HCT116 (cell line): ENCODE measurements around the gene CRYGD. TPM values are rescaled to one million over a fixed set of nuclear protein-coding genes. Genes with fewer than 3 reads are reported as not detected.

Experiments used
- ATAC-seq: fragments of 200-7000 bp; cut with Tn5 transposase; 2 replicates; pipeline ENCODE4 v1.9.1; 2020; ENCODE audit warnings: mild to moderate bottlenecking, moderate library complexity
- BruUV-seq: library from RNA; stranded (reverse); fragments of 400-500 nt; replicated peaks from 2 replicates; lab custom pipeline; 2021; lab: Mats Ljungman, UMichigan
- CTCF ChIA-PET: fragments of 300-600 bp; sonication (Branson Sonifier 250); formaldehyde crosslinking; loops from one replicate; lab custom pipeline; 2021; ENCODE audit warnings: antibody characterized with exemption; lab: Charles Lee
- POLR2A ChIA-PET: fragments of 300-600, 350-600 bp; sonication (Branson Sonifier 250); formaldehyde crosslinking; loops from one replicate; lab custom pipeline; 2021; ENCODE audit warnings: antibody characterized with exemption; lab: Charles Lee
- RAD21 ChIA-PET, 2 experiments: fragments of 300-600 bp; sonication (Branson Sonifier 250); formaldehyde crosslinking; loops; one replicate each; lab custom pipeline; 2023; ENCODE audit warnings: low total read pairs in 2 of 2; ENCODE audit not compliant: uncharacterized antibody in 2 of 2, unreplicated experiment in 2 of 2, low non-redundant PET in 1 of 2; lab: Charles Lee
- DNase-seq: peaks from one replicate; pipeline ENCODE4 v3.0.0-alpha.2; 2010; ENCODE audit warnings: low read depth, low spot score
- H2AFZ ChIP-seq: fragments of 200-600 bp; shearing (Covaris generic), sonication (generic); 2 replicates; pipeline ENCODE4 v1.6.1; 2017; ENCODE audit warnings: low read depth, mixed run types, mixed read lengths, antibody characterized with exemption, low read length; ENCODE audit not compliant: poor library complexity, severe bottlenecking
- H3K27ac ChIP-seq: 2 replicates; pipeline ENCODE4 v1.5.1; 2012; ENCODE audit warnings: low read depth, low read length
- H3K27me3 ChIP-seq: fragments of 200-600 bp; sonication (generic); 2 replicates; pipeline ENCODE4 v1.6.1; 2016; ENCODE audit warnings: mixed run types, low read length, mixed read lengths; ENCODE audit not compliant: insufficient read depth
- H3K36me3 ChIP-seq, 2 experiments: fragments of 200-500 bp in 1 of 2; fragments of 200-600 bp in 1 of 2; sonication (Bioruptor generic) in 1 of 2; sonication (generic) in 1 of 2; 2 replicates each; pipeline versions ENCODE4 v1.5.1 to v1.6.1; 2014 to 2016; ENCODE audit warnings: low read length in 2 of 2, inconsistent platforms in 1 of 2, mixed read lengths in 1 of 2, mixed run types in 1 of 2; ENCODE audit not compliant: insufficient read depth in 2 of 2, control insufficient read depth in 1 of 2
- H3K4me1 ChIP-seq, 2 experiments: fragments of 200-600 bp in 1 of 2; sonication (generic) in 1 of 2; 2 replicates each; pipeline versions ENCODE4 v1.5.1 to v1.6.1; 2012 to 2017; ENCODE audit warnings: low read length in 2 of 2, inconsistent platforms in 1 of 2, mild to moderate bottlenecking in 1 of 2, mixed read lengths in 1 of 2, mixed run types in 1 of 2, moderate library complexity in 1 of 2; ENCODE audit not compliant: insufficient read depth in 2 of 2, control insufficient read depth in 1 of 2
- H3K4me2 ChIP-seq: fragments of 200-600 bp; sonication (generic); 2 replicates; pipeline ENCODE4 v1.6.1; 2017; ENCODE audit warnings: mixed run types, low read length, mixed read lengths
- H3K4me3 ChIP-seq, 2 experiments: fragments of 200-600 bp in 1 of 2; sonication (generic) in 1 of 2; replicated peaks in 1 of 2; 2 replicates each; pipeline ENCODE4 v1.5.1; 2011 to 2016; ENCODE audit warnings: low read length in 2 of 2, control low read depth in 1 of 2, low read depth in 1 of 2, mild to moderate bottlenecking in 1 of 2, mixed read lengths in 1 of 2, mixed run types in 1 of 2
- H3K79me2 ChIP-seq: fragments of 200-600 bp; sonication (generic); 2 replicates; pipeline ENCODE4 v1.6.1; 2017; ENCODE audit warnings: mild to moderate bottlenecking, mixed run types, low read length, moderate library complexity, mixed read lengths; ENCODE audit not compliant: insufficient read depth
- H3K9ac ChIP-seq: fragments of 200-600 bp; sonication (generic); 2 replicates; pipeline ENCODE4 v1.6.1; 2016; ENCODE audit warnings: low read length, mixed read lengths
- H3K9me2 ChIP-seq: fragments of 200-600 bp; sonication (generic), shearing (Covaris generic); 2 replicates; pipeline ENCODE4 v1.6.1; 2017; ENCODE audit warnings: mixed run types, mild to moderate bottlenecking, moderate library complexity; ENCODE audit not compliant: insufficient read depth
- H3K9me3 ChIP-seq, 2 experiments: fragments of 200-500 bp in 1 of 2; fragments of 200-600 bp in 1 of 2; sonication (Bioruptor generic) in 1 of 2; sonication (generic) in 1 of 2; 2 replicates each; pipeline ENCODE4 v1.6.1; 2014 to 2017; ENCODE audit warnings: low read length in 2 of 2, mixed read lengths in 2 of 2, inconsistent platforms in 1 of 2, low read depth in 1 of 2, mild to moderate bottlenecking in 1 of 2, mixed run types in 1 of 2, moderate library complexity in 1 of 2; ENCODE audit not compliant: control insufficient read depth in 1 of 2, insufficient read depth in 1 of 2
- H4K20me1 ChIP-seq: fragments of 200-600 bp; sonication (generic), shearing (Covaris generic); 2 replicates; pipeline ENCODE4 v1.6.1; 2017; ENCODE audit warnings: mixed run types, mild to moderate bottlenecking, moderate library complexity; ENCODE audit not compliant: insufficient read depth
- CBX3 ChIP-seq: IDR thresholded peaks from 2 replicates; pipeline ENCODE4 v1.6.1; 2012; ENCODE audit warnings: low read depth
- CEBPB ChIP-seq: IDR thresholded peaks from 2 replicates; pipeline ENCODE4 v1.6.1; 2012; ENCODE audit warnings: low read depth
- CTCF ChIP-seq, 3 experiments: fragments of 200-600 bp in 1 of 3; sonication (generic) in 1 of 3; IDR thresholded peaks in 2 of 3; conservative IDR thresholded peaks in 1 of 3; 2 replicates each; pipeline ENCODE4 v1.5.1; 2012 to 2017; ENCODE audit warnings: low read depth in 2 of 3, low read length in 2 of 3, antibody characterized with exemption in 1 of 3, borderline replicate concordance in 1 of 3, control low read depth in 1 of 3, mild to moderate bottlenecking in 1 of 3, mixed read lengths in 1 of 3, mixed run types in 1 of 3, moderate library complexity in 1 of 3; ENCODE audit not compliant: insufficient read depth in 1 of 3
- ELF1 ChIP-seq: IDR thresholded peaks from 2 replicates; pipeline ENCODE4 v1.6.1; 2012; ENCODE audit warnings: low read depth, borderline replicate concordance
- EZH2 ChIP-seq: fragments of 200-600 bp; sonication (generic); IDR thresholded peaks from 2 replicates; pipeline ENCODE4 v1.6.1; 2017; ENCODE audit warnings: antibody characterized with exemption, mixed run types
- EZH2phosphoT487 ChIP-seq: fragments of 200-600 bp; IDR thresholded peaks from 2 replicates; pipeline ENCODE4 v1.6.1; 2018; ENCODE audit warnings: antibody characterized with exemption, borderline replicate concordance
- FOSL1 ChIP-seq: IDR thresholded peaks from 2 replicates; pipeline ENCODE4 v1.6.1; 2012; ENCODE audit warnings: low read depth
- JUND ChIP-seq: IDR thresholded peaks from 2 replicates; pipeline ENCODE4 v1.6.1; 2012
- MAX ChIP-seq: IDR thresholded peaks from 2 replicates; pipeline ENCODE4 v1.6.1; 2012
- POLR2A ChIP-seq: IDR thresholded peaks from 2 replicates; pipeline ENCODE4 v1.7.0; 2011; ENCODE audit warnings: borderline replicate concordance; ENCODE audit not compliant: insufficient read depth, insufficient read length; ENCODE audit errors: extremely low read depth
- POLR2AphosphoS5 ChIP-seq: IDR thresholded peaks from 2 replicates; pipeline ENCODE4 v1.6.1; 2011; ENCODE audit warnings: mild to moderate bottlenecking, low read depth, low read length, moderate library complexity
- REST ChIP-seq: IDR thresholded peaks from 2 replicates; pipeline ENCODE4 v1.6.1; 2012; ENCODE audit warnings: low read depth
- SIN3A ChIP-seq: IDR thresholded peaks from 2 replicates; pipeline ENCODE4 v1.6.1; 2012; ENCODE audit warnings: low read depth
- SRF ChIP-seq: IDR thresholded peaks from 2 replicates; pipeline ENCODE4 v1.6.1; 2012; ENCODE audit warnings: low read depth
- TCF7L2 ChIP-seq: IDR thresholded peaks from 2 replicates; pipeline ENCODE4 v1.7.0; 2011; ENCODE audit warnings: borderline replicate concordance, inconsistent platforms; ENCODE audit not compliant: insufficient read depth, insufficient read length; ENCODE audit errors: extremely low read depth
- YY1 ChIP-seq: IDR thresholded peaks from 2 replicates; pipeline ENCODE4 v1.6.1; 2011; ENCODE audit warnings: low read length, low read depth, moderate library complexity, mild to moderate bottlenecking; ENCODE audit not compliant: insufficient replicate concordance; ENCODE audit errors: extremely low read depth
- ZBTB33 ChIP-seq: IDR thresholded peaks from 2 replicates; pipeline ENCODE4 v1.6.1; 2011; ENCODE audit warnings: mild to moderate bottlenecking, low read length, moderate library complexity; ENCODE audit not compliant: insufficient replicate concordance; ENCODE audit errors: extremely low read depth
- ZFX ChIP-seq: fragments of 450-650 bp; IDR thresholded peaks from 2 replicates; pipeline ENCODE4 v1.6.1; 2017
- intact Hi-C: fragments of 100-400 bp; cut with micrococcal nuclease; formaldehyde crosslinking; loops from 2 replicates; pipeline ENCODE4 v1.10.0; 2022
- total RNA-seq: library from RNA; stranded (reverse); gene quantifications from one replicate; pipeline ENCODE4 v1.2.1, GENCODE V29; 2021; ENCODE audit not compliant: unreplicated experiment
- TF ChIP-seq, protein P1 (sequence below): IDR thresholded peaks from 2 replicates; pipeline ENCODE4 v1.6.1; 2012

CRYGD gene
- total RNA-seq, 1 experiment from 2014 or later: not detected

GRCh38 chr2:208150956-208151355 is 26.6 kb upstream of the CRYGD start:
- CTCF ChIA-PET: no interaction called here
- no peak overlapping the region for H3K4me3 ChIP-seq
- no peaks in the 10 kb centered on the region for H3K9me3 ChIP-seq
- no peaks in the 10 kb centered on the region for H3K4me1 ChIP-seq
- no peaks in the 10 kb centered on the region for H3K79me2 ChIP-seq
- no peaks in the 10 kb centered on the region for H3K9me2 ChIP-seq
- H3K36me3 ChIP-seq: no peaks in the 10 kb centered on the region
- no peaks in the 10 kb centered on the region for H4K20me1 ChIP-seq
- DNase-seq: no peak
- H3K4me2 ChIP-seq: no peak overlapping the region
- H2AFZ ChIP-seq: no peak overlapping the region
- H3K27me3 ChIP-seq: no peaks in the 10 kb centered on the region
- no TSS peak for BruUV-seq
- H3K27ac ChIP-seq: no peak overlapping the region
- no peak overlapping the region for H3K9ac ChIP-seq
- TF ChIP-seq CEBPB: no peak
- no peak for TF ChIP-seq MAX
- no peak for TF ChIP-seq ZFX
- TF ChIP-seq ZBTB33: no peak
- no peak for TF ChIP-seq EZH2
- no peak for TF ChIP-seq YY1
- TF ChIP-seq POLR2A: no peak
- no peak for TF ChIP-seq CBX3
- no peak for TF ChIP-seq TCF7L2
- TF ChIP-seq CTCF (IDR thresholded peaks at IDR 0.05 in 2 of 3, conservative IDR thresholded peaks at IDR 0.05 in 1 of 3; ENCODE audit: borderline replicate concordance in 1 of 3, insufficient read depth in 1 of 3, low read depth in 2 of 3, low read length in 2 of 3): no peak
- TF ChIP-seq, protein P1, sequence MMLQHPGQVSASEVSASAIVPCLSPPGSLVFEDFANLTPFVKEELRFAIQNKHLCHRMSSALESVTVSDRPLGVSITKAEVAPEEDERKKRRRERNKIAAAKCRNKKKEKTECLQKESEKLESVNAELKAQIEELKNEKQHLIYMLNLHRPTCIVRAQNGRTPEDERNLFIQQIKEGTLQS: no peak
- no peak for TF ChIP-seq FOSL1
- TF ChIP-seq POLR2AphosphoS5: no peak
- no peak for TF ChIP-seq EZH2phosphoT487
- TF ChIP-seq SRF: no peak
- no peak for TF ChIP-seq ELF1
- TF ChIP-seq SIN3A: no peak
- TF ChIP-seq REST: no peak
- no peak for TF ChIP-seq JUND
- ATAC-seq: no peak
- POLR2A ChIA-PET: no interaction called here
- intact Hi-C loops: no loop called here
- RAD21 ChIA-PET: no interaction called here
